ENCODE data around the gene PRR33.

PRR33 gene

DNA sequence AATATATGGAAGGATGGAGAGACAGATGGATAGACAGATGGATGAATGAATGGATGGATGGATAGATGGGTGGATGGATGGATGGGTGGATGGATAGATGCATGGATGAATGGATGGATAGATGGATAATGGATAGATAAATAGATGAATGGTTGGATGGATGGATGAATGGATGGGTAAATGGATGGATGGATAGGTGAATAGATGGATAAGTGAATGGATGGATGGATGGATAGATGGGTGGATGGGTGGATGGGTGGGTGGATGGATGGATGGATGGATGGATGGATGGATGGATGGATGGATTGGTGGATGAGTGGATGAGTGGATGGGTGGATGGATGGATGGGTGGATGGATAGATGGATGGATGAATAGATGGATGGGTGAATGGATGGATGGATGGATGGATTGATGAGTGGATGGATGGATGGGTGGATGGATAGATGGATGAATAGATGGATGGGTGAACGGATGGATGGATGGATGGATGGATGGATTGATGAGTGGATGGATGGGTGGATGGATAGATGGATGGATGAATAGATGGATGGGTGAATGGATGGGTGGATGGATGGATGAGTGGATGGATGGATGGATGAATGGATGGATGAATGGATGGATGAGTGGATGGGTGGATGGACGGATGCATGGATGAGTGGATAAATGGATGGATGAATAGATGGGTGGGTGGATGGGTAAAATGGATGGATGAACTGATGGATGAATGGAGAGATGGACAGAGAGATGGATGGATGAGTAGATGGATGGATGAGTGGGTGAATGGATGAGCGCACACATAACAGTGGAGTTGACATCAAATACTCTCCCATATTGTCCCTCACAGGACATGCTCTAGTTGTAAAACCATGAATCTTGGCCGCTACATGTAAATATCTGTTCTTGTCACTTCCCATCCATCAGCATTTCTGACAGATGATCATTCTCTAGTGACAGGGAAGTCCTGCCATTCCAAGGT is 30.0 kb downstream of the PRR33 start:
- DNase-seq, result no peak

DNA sequence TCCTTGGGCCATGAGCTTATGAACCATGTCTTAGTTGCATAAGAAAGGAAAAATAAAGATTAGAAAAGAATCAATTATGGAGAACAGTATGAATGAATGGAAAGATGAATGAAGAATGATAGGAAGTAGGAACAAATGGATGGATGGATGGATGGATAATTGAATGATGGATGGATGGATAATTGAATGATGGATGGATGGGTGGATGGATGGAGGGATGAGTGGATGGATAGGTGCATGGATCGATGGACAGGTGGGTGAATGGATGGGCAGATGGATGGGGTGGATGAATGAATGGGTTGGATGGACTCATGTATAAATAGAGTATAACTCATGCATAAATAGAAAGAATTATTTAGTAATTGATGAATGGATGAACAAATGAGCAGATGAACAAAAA is 31.6 kb downstream of the PRR33 start:
- DNase-seq, result no peak

GRCh38 chr11:1859004-1859403 is 32.7 kb downstream of the PRR33 start:
- DNase-seq, result no peak

DNA sequence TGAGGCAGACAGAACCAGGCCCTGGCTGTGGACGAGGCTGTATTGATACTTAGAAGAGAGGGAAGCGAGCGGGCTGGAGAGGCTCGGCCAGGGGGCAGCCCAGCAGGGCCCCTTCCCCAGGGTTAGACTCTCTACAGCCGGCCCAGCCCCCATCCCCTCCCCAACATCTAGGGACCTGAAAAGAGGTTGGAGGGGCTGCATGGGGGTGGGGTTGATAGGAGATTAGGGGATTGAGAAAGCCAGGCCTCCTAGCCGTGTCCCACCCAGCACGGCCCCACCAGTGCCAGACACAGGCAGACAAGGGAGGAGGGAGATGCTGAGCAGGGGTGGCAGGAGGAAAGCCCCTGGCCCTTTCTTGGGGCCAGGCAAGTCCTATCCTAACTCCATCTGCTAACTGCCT is 33.1 kb downstream of the PRR33 start:
- no peak for DNase-seq

GRCh38 chr11:1858154-1858553 is 33.5 kb downstream of the PRR33 start:
- DNase-seq, result no peak

GRCh38 chr11:1857064-1857463 is 34.6 kb downstream of the PRR33 start:
- DNase-seq, result no peak

GRCh38 chr11:1856306-1857005 is 35.2 kb downstream of the PRR33 start:
- DNase-seq, result no peak

GRCh38 chr11:1855886-1856265 is 35.8 kb downstream of the PRR33 start:
- DNase-seq, result no peak

- DNase-seq, result no peak
Observed at GRCh38 chr11:1854949-1855885, 36.5 kb downstream of the PRR33 start.

DNA sequence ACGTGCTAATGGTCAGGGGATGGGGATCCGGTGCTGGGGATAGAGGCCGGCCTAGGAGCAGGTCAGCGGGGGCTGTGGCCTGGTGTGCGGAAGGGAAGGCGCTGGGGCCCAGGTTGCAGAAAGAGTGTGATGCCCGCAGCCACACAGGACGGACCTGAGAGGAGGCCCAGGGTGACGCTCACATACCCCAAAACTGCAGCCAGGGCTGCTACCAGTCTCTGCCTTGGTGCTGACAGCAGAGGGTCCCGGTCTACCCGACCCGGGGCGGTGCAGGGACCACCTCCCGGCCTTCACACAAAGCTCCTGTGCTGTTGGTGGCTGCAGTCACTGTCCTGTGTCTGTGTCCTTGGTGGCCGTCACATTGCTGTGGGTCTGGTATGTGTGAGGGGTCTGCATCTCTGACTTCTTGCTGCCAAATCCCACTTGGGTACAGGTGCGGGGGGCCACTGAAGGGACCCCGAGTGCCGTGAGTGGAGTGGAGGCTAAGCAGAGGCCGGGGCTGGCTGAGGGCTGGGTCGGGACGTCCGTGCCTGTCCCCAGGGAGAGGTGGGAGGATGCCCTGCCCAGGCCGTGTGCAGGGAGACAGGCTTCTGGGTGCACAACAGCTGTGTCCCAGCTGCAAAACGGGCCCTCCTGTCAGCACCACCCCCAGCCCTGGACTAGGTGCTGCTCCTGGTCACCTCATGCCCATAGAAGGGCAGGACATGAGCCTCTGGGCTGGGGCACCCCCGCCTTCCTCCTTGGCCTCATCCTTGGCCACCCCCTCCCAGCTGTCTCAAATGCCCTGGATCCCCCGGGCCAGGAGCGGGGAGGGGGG is 37.4 kb downstream of the PRR33 start:
- no peak for DNase-seq

DNA sequence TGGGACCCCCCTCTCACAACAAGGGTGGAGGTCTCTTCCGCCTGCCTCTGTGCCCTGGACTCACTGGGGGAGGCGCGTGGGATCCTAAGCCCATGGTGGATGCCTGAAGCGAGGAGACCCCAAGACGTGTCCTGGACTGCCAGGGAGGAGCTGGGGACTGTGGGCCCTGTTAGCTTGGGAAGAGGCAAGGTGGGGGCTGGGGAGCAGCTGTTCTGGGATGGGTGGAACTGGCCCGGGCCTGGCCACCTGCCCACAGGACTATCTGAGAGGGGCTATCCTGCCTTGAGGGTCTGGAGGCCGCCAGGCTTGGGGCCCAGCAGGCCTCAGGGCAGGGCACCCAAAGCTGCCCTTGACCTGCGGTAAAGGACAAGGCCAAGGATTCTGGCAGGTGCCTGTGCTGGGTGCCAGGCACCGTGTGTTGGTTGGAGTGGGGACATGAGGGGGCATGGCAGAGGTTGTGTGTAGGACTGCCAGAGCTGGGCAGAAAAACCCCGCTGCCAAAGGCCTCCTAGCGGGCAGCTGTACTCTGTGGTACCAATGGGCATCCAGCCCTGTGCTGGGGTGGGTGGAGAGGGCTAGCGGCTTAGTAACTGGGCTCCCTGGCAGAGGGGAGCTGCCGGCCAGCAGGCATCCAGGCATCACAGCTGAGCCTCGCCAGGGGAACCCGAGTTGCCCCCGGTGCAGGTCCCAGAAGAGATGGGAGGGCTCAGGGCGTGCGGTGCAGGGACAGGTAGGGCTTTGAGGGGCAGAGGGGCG is 38.1 kb downstream of the PRR33 start:
- DNase-seq, result no peak

DNA sequence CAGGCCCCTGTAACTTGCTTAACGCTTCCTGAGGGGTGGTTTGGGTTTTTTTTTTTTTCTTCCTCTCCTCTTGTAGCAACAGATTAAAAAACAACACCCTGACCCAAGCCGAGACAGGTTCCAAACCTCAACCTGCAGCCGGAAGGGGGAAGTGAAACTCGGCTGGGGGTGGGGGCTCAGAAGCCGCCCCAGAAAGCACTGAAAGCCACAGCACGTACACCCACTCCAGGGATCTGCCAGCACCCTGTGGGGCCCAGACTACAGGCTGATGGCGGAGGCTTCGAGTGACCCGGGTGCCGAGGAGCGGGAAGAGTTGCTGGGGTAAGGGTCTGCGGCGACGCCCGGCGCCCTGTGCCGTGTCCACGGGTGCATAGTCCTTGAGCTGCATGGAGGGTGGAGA is 38.8 kb downstream of the PRR33 start, which contains the start of gene LSP1:
Gene LSP1, plus strand, starts transcription at position 208 of the 400 bp plus-strand sequence. Its CDS starts 61 bp downstream, at position 269.
- DNase-seq, result no peak

DNA sequence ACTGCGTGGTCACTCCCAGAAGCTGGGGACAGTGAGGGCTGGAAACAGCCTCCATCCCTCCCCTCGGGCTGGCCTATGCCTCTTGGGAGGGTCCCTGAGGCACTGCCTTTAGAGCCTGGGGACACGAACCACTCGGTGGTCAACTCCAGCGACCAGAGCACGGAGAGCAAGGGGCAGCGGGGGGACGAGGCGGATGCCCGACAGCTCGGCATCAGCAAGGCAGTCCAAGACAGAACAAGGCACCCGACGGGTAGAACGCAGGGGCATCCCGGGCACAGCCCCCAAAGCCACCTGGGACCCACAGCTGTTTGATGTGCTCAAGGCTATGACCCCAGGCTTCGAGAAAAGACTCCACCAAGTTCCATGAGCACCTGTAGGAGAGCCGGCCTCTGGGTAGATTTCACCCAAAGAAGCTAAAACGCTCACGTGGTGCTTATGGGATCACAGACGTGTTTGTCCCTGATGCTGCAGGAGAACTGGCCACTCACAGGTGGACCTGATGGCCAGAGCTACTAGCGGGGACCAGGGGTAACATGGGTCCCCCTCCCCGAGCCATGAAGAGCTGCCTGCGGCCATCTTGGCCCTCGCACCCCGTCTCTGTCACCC is 39.3 kb downstream of the PRR33 start:
- no peak for DNase-seq

DNA sequence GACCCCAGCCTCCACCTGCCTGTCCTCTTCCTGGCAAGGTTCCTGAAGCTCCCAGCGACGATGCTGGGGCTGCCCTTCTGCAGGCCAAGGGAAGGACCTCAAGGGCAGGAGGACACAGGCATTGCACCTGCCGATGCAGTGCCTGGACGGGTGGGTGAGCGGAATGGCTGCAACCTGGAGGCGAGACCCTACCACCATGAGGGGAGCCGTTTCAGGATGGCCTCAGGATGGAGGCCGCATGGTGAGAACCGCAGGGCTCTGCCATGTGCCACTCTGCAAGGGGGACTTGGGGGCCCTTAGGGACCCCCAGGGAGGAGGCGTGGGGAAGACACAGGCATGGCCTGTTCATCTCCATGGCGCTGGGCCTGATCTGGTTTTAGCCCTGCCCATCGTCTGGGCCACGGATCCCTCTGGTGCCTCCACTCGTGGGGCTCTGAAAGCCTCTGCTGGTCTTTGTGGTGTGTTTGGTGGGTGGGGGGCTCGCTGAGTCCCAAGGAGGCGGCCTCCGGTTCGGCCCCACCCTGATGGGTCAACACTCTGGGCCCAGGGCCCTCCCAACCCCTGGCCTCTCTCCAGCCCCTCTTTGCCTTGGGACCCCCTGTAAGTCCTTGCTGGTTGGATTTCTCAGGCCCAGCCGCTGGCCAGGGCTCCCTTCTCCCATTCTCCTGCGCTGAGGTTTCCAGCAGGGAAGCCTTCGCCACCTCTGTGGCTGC is 40.1 kb downstream of the PRR33 start:
- DNase-seq, result no peak

DNA sequence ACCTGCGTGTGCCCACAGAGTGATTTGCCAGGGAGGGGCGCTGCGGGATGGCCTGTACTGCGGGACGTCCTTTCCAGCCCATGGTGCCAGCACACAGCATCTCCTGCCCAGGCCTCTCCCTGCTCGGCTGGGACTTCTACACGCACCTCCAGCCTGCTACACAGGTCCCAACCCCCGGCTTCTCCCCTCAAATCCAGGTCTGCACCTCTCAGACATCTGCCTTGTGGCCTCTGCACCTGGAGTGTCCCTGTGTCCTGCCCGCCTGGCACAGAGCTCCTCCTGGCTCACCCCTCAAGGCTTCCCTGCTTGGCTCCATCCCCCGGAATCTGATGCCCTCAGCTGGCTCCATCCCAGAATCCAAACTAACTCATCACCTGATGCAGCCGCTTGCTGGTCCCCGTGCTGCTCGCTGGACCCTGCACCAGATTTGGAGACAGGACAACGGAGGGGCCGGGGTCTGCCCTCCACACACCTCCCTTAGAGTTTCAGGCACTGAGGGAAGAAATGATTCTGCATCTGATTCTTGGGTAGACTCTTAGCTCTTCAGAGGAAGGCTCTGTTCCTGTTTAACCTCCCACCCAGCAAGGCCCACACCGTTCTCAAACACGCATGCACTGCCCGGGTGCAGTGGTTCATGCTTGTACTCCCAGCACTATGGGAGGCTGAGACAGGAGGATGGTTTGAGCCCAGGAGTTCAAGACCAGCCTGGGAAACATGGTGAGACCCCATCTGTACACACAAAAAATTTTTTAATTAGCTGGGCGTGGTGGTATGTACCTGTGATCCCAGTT is 42.9 kb downstream of the PRR33 start:
- DNase-seq, result no peak

DNA sequence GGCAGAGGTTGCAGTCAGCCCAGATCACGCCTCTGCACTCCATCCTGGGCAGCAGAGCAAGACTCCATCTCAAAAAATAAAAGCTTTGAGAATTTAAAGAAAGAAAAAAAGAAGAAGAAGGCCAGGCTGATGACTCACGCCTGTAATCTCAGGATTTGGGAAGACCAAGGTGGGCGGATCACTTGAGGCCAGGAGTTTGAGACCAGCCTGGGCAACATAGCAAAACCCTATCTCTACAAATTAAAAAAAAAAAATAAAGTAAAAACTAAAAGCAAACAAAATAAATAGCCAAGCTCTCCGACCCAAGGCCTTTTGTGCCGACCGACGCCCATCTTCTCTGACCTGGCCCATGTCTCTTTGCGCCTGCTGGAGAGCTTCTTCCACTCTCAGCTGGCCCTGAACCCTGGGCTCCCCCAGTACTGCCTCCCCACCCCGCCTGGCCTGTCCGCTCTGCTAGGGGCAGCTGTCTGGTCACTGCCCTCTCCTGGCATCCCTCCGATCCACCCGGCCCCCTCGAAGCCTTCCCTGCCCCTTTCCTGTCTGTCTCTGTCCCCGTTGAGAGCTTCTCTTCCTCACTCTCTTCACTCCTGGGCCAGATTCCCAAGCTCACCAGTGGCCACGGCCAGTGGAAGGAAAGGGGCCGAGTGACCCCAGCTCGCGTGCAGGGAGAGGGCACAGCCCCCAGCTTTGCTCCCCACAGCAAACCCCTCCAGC is 43.6 kb downstream of the PRR33 start:
- DNase-seq, result no peak

- no peak for DNase-seq
Observed at GRCh38 chr11:1847006-1847735, 44.5 kb downstream of the PRR33 start.

DNA sequence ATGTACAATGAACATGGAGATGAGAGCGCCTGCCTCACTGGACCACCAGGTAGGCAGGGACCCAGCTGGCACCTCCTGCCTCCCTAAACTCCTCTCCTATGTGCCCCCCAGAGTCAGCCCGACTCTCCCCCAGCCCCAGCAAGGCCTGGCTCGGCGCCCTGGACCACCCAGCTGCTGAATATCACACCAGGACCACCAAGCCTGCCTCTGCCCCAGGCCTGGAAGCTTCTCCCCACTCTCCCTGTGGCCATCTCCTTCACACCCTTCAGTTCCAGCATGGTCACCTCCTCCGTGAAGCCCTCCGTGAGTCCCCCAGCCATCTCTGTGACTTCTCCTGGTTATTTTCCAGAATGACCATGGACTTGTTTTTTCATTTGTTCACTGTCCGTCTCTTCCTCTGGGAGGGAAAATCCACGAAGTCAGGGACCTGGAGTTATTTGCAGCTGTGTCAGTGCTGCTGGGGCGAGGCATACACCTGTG is 45.2 kb downstream of the PRR33 start:
- DNase-seq, result no peak

Data from amniotic stem cell (primary cell).